A673 (cell line): ENCODE data around the gene TMEM185B. TPM values are rescaled to one million over a fixed set of nuclear protein-coding genes. Genes with fewer than 3 reads are reported as not detected.

ENCODE experiments used
- BruUV-seq: library from RNA; stranded (reverse); fragments of 400-500 nt; replicated peaks from 2 replicates; lab custom pipeline; 2021; lab: Mats Ljungman, UMichigan
- CTCF ChIA-PET: fragments of 300-600 bp; sonication (Branson Sonifier 250); formaldehyde crosslinking; loops from one replicate; lab custom pipeline; 2022; ENCODE audit warnings: antibody characterized with exemption; lab: Charles Lee
- POLR2A ChIA-PET: fragments of 300-600 bp; sonication (Branson Sonifier 250); formaldehyde crosslinking; loops from one replicate; lab custom pipeline; 2022; ENCODE audit warnings: antibody characterized with exemption; ENCODE audit not compliant: low non-redundant PET; lab: Charles Lee
- DNase-seq: peaks from one replicate; pipeline ENCODE4 v3.0.0-alpha.2; 2015; ENCODE audit warnings: low spot score
- H3K27ac ChIP-seq: fragments of 200-600 bp; sonication (generic); 2 replicates; pipeline ENCODE4 v1.5.1; 2016; ENCODE audit warnings: mixed run types, low read depth, mild to moderate bottlenecking, mixed read lengths, antibody characterized with exemption, low read length; ENCODE audit not compliant: poor library complexity, severe bottlenecking
- H3K27me3 ChIP-seq: fragments of 200-600 bp; sonication (generic); replicated peaks from 2 replicates; pipeline ENCODE4 v1.6.1; 2017; ENCODE audit warnings: mixed run types, low read depth, mild to moderate bottlenecking, mixed read lengths, antibody characterized with exemption, low read length; ENCODE audit not compliant: insufficient read depth, poor library complexity
- H3K36me3 ChIP-seq: fragments of 200-600 bp; sonication (generic); 2 replicates; pipeline ENCODE4 v1.6.1; 2016; ENCODE audit warnings: mixed run types, mild to moderate bottlenecking, mixed read lengths, antibody characterized with exemption, low read length; ENCODE audit not compliant: insufficient read depth, poor library complexity, severe bottlenecking
- H3K4me1 ChIP-seq: fragments of 200-600 bp; sonication (generic); 2 replicates; pipeline ENCODE4 v1.6.1; 2017; ENCODE audit warnings: mixed run types, mild to moderate bottlenecking, mixed read lengths, antibody characterized with exemption, low read length; ENCODE audit not compliant: insufficient read depth, poor library complexity, severe bottlenecking
- H3K4me3 ChIP-seq: fragments of 200-600 bp; sonication (generic); 2 replicates; pipeline ENCODE4 v1.5.1; 2016; ENCODE audit warnings: low read depth, mixed run types, mild to moderate bottlenecking, mixed read lengths, low read length; ENCODE audit not compliant: poor library complexity, severe bottlenecking
- H3K9me3 ChIP-seq: fragments of 200-600 bp; sonication (generic); 2 replicates; pipeline ENCODE4 v1.6.1; 2016; ENCODE audit warnings: mixed run types, low read depth, mild to moderate bottlenecking, mixed read lengths, antibody characterized with exemption, low read length; ENCODE audit not compliant: poor library complexity, severe bottlenecking
- EZH2 ChIP-seq: fragments of 200-600 bp; sonication (generic); IDR thresholded peaks from 2 replicates; pipeline ENCODE4 v1.6.1; 2017; ENCODE audit warnings: borderline replicate concordance, low read depth, mild to moderate bottlenecking, mixed read lengths, antibody characterized with exemption, low read length; ENCODE audit not compliant: poor library complexity, severe bottlenecking
- intact Hi-C: fragments of 100-400 bp; cut with micrococcal nuclease; formaldehyde crosslinking; loops from one replicate; pipeline ENCODE4 v1.10.0; 2022; ENCODE audit not compliant: unreplicated experiment
- total RNA-seq: library from RNA; stranded (reverse); gene quantifications from 2 replicates; pipeline ENCODE4 v1.2.3, GENCODE V29; 2021
- TF ChIP-seq, protein P1 (sequence below): fragments of 300-800, 200-600 bp; sonication (generic); conservative IDR thresholded peaks from 2 replicates; pipeline ENCODE4 v1.5.1; 2017; ENCODE audit warnings: low read depth, mild to moderate bottlenecking, antibody characterized with exemption, low read length, moderate library complexity, mixed read lengths

Gene TMEM185B
- total RNA-seq, 1 experiment from 2014 or later = 34.5 TPM

DNA sequence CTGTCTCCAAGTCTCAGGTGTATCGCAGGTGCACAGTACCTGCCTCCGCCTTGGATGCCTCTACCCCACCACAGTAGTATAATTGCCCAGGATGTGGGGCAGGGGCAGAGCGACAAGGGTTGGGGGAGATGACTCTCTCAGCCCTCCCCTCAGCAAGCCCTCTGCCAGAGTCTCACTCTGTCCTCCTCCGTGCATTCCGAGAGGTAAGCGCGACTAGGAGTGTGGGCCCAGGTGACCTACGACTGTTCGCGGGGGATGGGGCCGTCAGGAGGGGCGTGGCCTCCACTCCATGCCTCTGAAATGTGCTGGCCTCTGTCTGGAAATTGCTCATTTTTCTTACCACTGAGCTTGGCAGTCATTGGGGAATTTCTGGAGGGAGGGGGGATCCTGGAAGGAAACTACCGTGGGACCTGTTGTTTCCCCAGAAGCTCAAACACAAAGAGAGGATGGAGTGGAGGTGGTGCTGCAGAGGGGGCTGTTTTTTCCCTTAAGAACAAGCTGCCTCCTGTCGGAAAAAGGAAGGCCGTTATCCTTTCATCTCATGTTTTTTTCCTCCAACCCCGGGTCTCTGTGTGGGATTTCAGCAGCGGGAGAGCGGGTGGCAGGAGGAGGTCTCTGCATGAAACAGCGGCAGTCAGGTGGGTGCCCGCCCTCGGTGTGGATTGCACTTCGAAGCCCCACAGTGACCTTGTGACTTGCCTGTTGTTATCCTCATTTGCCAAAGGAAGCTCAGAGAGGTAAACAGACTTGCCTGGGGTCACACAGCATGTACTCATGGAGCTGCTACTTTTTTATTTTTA, 16.5 kb upstream of the TMEM185B start:
- no peak for DNase-seq
- no peak for TF ChIP-seq EZH2
- TF ChIP-seq, protein P1, sequence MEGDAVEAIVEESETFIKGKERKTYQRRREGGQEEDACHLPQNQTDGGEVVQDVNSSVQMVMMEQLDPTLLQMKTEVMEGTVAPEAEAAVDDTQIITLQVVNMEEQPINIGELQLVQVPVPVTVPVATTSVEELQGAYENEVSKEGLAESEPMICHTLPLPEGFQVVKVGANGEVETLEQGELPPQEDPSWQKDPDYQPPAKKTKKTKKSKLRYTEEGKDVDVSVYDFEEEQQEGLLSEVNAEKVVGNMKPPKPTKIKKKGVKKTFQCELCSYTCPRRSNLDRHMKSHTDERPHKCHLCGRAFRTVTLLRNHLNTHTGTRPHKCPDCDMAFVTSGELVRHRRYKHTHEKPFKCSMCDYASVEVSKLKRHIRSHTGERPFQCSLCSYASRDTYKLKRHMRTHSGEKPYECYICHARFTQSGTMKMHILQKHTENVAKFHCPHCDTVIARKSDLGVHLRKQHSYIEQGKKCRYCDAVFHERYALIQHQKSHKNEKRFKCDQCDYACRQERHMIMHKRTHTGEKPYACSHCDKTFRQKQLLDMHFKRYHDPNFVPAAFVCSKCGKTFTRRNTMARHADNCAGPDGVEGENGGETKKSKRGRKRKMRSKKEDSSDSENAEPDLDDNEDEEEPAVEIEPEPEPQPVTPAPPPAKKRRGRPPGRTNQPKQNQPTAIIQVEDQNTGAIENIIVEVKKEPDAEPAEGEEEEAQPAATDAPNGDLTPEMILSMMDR = no peak
- Histone ChIP-seq H3K36me3 (no peaks in the 10 kb centered on the region), H3K27me3 (no peaks in the 10 kb centered on the region), H3K27ac (no peak overlapping the region), H3K4me1 (no peaks in the 10 kb centered on the region), H3K4me3 (no peak overlapping the region), H3K9me3 (no peaks in the 10 kb centered on the region)
- intact Hi-C loops = no loop called here
- ChIA-PET CTCF (no interaction called here), POLR2A (no interaction called here)
- no TSS peak for BruUV-seq

DNA sequence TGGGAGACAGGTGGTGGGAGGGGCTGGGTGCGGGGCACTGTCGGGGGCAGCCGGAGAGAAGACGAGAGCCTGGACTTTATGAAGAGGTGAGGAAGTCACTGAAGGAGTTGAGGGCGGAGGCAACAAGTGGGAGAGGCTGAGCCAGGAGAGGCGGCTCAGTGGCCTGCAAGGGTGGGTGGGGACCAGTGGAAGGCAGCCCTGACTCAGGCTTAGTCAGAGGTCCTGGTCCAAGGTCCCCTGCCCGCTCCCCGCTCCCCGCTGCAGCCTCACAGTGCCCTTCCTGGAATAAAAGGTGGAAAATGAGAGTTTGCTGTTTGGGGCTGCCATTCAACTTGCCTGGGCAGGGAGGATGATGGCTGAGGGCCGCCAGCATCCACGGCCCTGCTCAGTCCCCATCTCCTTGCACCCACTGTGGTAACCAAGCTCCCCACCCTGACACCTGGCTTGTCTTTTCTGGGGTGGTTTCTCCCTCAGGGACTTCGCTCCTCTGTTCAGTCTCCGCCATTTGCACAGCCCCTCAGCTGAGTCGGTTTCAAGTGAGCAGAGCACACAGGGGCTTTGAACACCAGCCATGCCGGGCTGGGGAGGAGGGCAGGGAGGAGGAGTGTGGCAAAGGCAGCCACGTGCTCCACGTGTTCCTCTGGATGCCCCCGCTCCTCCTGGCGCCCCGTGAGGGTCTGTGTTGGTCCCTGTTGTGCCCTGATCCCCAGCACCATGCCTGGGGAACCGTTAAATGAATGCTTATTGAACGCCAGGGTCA, 15.7 kb upstream of the TMEM185B start:
- DNase-seq = no peak
- H3K27me3 ChIP-seq = no peaks in the 10 kb centered on the region
- H3K27ac ChIP-seq = no peak overlapping the region
- H3K4me1 ChIP-seq = no peaks in the 10 kb centered on the region
- no TSS peak for BruUV-seq
- H3K9me3 ChIP-seq = no peaks in the 10 kb centered on the region
- ChIA-PET POLR2A (no interaction called here), CTCF (no interaction called here)
- no peaks in the 10 kb centered on the region for H3K36me3 ChIP-seq
- TF ChIP-seq, protein P1 = no peak
- no peak for TF ChIP-seq EZH2
- intact Hi-C loops = no loop called here
- no peak overlapping the region for H3K4me3 ChIP-seq

DNA sequence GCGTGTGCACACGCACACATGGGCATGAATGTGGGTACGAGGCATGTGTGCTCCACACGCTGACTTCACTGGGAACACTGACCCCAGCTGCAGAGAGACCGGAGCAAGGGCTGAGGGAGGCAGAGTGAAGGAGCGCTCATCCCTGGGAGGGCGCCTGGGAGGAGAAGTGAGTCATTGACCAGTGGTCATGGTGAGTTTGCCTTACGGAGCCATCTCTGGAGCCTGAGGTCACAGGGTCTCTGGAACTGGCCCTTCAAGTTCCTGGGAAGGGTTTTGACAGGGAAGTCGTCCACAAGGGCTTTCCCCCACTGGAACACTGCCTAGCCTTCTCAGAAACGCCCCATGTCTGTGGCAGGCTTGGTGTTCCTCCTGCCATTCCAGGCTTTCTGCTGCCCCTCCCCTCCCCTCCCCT, 14.3 kb upstream of the TMEM185B start:
- no peak overlapping the region for H3K4me3 ChIP-seq
- BruUV-seq = no TSS peak
- no peak for DNase-seq
- H3K9me3 ChIP-seq = no peaks in the 10 kb centered on the region
- ChIA-PET CTCF (no interaction called here), POLR2A (no interaction called here)
- H3K4me1 ChIP-seq = no peaks in the 10 kb centered on the region
- TF ChIP-seq EZH2 = no peak
- TF ChIP-seq, protein P1 = no peak
- intact Hi-C loops = no loop called here
- no peak overlapping the region for H3K27ac ChIP-seq
- H3K27me3 ChIP-seq = no peaks in the 10 kb centered on the region
- H3K36me3 ChIP-seq = no peaks in the 10 kb centered on the region
